NCI-H2171 (cell line): ENCODE measurements around the gene LRPAP1.

Experiments
- DNase-seq: peaks from one replicate; lab custom pipeline; 2025; lab: John Stamatoyannopoulos, UW

The LRPAP1 gene

GRCh38 chr4:3473181-3473950 is 58.9 kb downstream of the LRPAP1 start:
- no peak for DNase-seq

GRCh38 chr4:3472411-3473141 is 59.6 kb downstream of the LRPAP1 start:
- DNase-seq = no peak

GRCh38 chr4:3471886-3472285 is 60.3 kb downstream of the LRPAP1 start:
- DNase-seq = no peak

- DNase-seq = no peak
These were observed 61.0 kb downstream of the LRPAP1 start for GRCh38 chr4:3471098-3471760.

- no peak for DNase-seq
These were observed 61.8 kb downstream of the LRPAP1 start for GRCh38 chr4:3470244-3471097.

- DNase-seq = no peak
These were observed 62.6 kb downstream of the LRPAP1 start for GRCh38 chr4:3469386-3470243.

- DNase-seq = no peak
These were observed 63.4 kb downstream of the LRPAP1 start for GRCh38 chr4:3468804-3469203.

- no peak for DNase-seq
These were observed 64.1 kb downstream of the LRPAP1 start for GRCh38 chr4:3468154-3468553.

GRCh38 chr4:3467601-3468031 is 64.6 kb downstream of the LRPAP1 start:
- DNase-seq = no peak

GRCh38 chr4:3466691-3467600 is 65.3 kb downstream of the LRPAP1 start:
- DNase-seq = no peak

GRCh38 chr4:3465698-3466671 is 66.2 kb downstream of the LRPAP1 start:
- no peak for DNase-seq

- no peak for DNase-seq
These were observed 67.1 kb downstream of the LRPAP1 start for GRCh38 chr4:3464911-3465697.

- no peak for DNase-seq
These were observed 67.8 kb downstream of the LRPAP1 start for GRCh38 chr4:3464349-3464905.

- DNase-seq = no peak
These were observed 68.5 kb downstream of the LRPAP1 start for GRCh38 chr4:3463556-3464348.

- no peak for DNase-seq
These were observed 69.3 kb downstream of the LRPAP1 start, which contains the start of gene DOK7 for GRCh38 chr4:3462790-3463415. DOK7 (plus strand) TSS chr4:3463306; CDS start chr4:3463376, 70 bp downstream.

GRCh38 chr4:3462321-3462789 is 69.9 kb downstream of the LRPAP1 start:
- DNase-seq = no peak
